ENCODE measurements around the gene JAG1.

DNA sequence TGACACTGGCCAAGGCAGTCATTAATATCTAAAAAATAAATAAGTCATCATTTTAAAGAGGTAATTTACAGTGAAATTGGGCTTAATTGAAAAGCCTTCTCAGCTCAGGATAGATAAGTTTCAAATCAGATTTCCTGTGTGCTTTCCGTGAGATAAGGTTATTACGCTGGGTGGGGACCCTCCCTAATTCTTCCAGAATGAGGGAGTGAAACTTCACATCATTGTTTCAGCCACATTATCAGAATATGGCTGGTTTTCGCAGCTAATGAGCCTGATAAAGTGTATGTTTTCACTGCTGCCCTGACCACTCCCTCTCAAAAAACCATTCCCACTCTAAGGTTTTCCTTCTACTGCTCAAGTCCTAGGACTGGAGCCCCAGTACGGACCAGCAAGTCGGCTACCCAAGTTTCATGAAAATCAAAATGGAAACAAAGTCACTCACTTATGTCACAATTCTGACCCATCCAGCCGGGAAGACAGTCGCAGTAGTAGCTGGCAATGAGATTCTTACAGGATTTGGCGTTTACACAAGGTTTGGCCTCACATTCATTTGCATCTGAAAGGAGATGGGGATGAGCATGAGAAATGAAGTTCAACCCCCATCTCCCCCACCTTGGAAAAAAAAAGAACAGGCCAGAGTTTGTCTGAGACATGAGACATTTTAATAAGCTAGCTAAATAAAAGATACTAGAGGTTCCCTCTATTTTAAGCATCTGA is 24.6 kb downstream of the JAG1 start:
- TF ChIP-seq EZH2 (IDR thresholded peaks at IDR 0.05; ENCODE audit: low read length): no peak
- TF ChIP-seq, protein P1, sequence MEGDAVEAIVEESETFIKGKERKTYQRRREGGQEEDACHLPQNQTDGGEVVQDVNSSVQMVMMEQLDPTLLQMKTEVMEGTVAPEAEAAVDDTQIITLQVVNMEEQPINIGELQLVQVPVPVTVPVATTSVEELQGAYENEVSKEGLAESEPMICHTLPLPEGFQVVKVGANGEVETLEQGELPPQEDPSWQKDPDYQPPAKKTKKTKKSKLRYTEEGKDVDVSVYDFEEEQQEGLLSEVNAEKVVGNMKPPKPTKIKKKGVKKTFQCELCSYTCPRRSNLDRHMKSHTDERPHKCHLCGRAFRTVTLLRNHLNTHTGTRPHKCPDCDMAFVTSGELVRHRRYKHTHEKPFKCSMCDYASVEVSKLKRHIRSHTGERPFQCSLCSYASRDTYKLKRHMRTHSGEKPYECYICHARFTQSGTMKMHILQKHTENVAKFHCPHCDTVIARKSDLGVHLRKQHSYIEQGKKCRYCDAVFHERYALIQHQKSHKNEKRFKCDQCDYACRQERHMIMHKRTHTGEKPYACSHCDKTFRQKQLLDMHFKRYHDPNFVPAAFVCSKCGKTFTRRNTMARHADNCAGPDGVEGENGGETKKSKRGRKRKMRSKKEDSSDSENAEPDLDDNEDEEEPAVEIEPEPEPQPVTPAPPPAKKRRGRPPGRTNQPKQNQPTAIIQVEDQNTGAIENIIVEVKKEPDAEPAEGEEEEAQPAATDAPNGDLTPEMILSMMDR (optimal IDR thresholded peaks at IDR 0.05 in 1 of 3, IDR thresholded peaks at IDR 0.05 in 1 of 3, conservative IDR thresholded peaks at IDR 0.05 in 1 of 3; ENCODE audit: extremely low read depth in 1 of 3, insufficient read depth in 2 of 3, low read length in 3 of 3): no peak
